ENCODE results near the gene PWWP2B. TPM values are rescaled to one million over a fixed set of nuclear protein-coding genes. Genes with fewer than 3 reads are reported as not detected.

Gene PWWP2B
- total RNA-seq, 2 experiments from 2014 or later: 6.9 to 12.8 TPM

- peaks cover 9% of the 10 kb centered on the region for H3K4me1 Mint-ChIP-seq
- DNase-seq (no peak), ATAC-seq (no peak)
- H3K27me3 Mint-ChIP-seq: no peaks in the 10 kb centered on the region
- H3K4me3 Mint-ChIP-seq: no peak overlapping the region
- no peaks in the 10 kb centered on the region for H3K9me3 Mint-ChIP-seq (ENCODE audit: low read depth)
- no peaks in the 10 kb centered on the region for H3K36me3 Mint-ChIP-seq
- no peak overlapping the region for H3K27ac Mint-ChIP-seq
- CTCF ChIA-PET: interaction anchor here (0.9 kb wide), 1 partner anchor 31 kb away, joined by 3 read pairs; no protein-coding TSS in a partner anchor
These were observed 15.6 kb downstream of the PWWP2B start for GRCh38 chr10:132412316-132413192.

- no peaks in the 10 kb centered on the region for H3K27me3 Mint-ChIP-seq
- CTCF ChIA-PET: interaction anchor here (0.9 kb wide), 1 partner anchor 30 kb away, joined by 3 read pairs; no protein-coding TSS in a partner anchor
- no peaks in the 10 kb centered on the region for H3K36me3 Mint-ChIP-seq
- H3K9me3 Mint-ChIP-seq (ENCODE audit: low read depth): no peaks in the 10 kb centered on the region
- H3K4me3 Mint-ChIP-seq: no peak overlapping the region
- DNase-seq (no peak), ATAC-seq (no peak)
- H3K27ac Mint-ChIP-seq: no peak overlapping the region
- H3K4me1 Mint-ChIP-seq: peaks cover 2% of the 10 kb centered on the region
These were observed 16.5 kb downstream of the PWWP2B start for GRCh38 chr10:132413226-132414205.

GRCh38 chr10:132414402-132415016 lies 17.5 kb downstream of the PWWP2B start:
- H3K4me1 Mint-ChIP-seq: no peaks in the 10 kb centered on the region
- CTCF ChIA-PET: no interaction called here
- no peaks in the 10 kb centered on the region for H3K9me3 Mint-ChIP-seq (ENCODE audit: low read depth)
- H3K27ac Mint-ChIP-seq: no peak overlapping the region
- ATAC-seq: no peak
- no peaks in the 10 kb centered on the region for H3K36me3 Mint-ChIP-seq
- no peak for DNase-seq
- no peaks in the 10 kb centered on the region for H3K27me3 Mint-ChIP-seq
- no peak overlapping the region for H3K4me3 Mint-ChIP-seq

- H3K4me1 Mint-ChIP-seq: peaks cover under 1% of the 10 kb centered on the region
- H3K27me3 Mint-ChIP-seq: no peaks in the 10 kb centered on the region
- H3K27ac Mint-ChIP-seq: no peak overlapping the region
- no peak for ATAC-seq
- no peaks in the 10 kb centered on the region for H3K9me3 Mint-ChIP-seq (ENCODE audit: low read depth)
- no peak for DNase-seq
- no peaks in the 10 kb centered on the region for H3K36me3 Mint-ChIP-seq
- CTCF ChIA-PET: no interaction called here
- H3K4me3 Mint-ChIP-seq: no peak overlapping the region
These were observed 18.3 kb downstream of the PWWP2B start for GRCh38 chr10:132415255-132415654.

- H3K9me3 Mint-ChIP-seq (ENCODE audit: low read depth): no peaks in the 10 kb centered on the region
- CTCF ChIA-PET: no interaction called here
- no peak for ATAC-seq
- H3K4me1 Mint-ChIP-seq: peaks cover 5% of the 10 kb centered on the region
- H3K27ac Mint-ChIP-seq: no peak overlapping the region
- H3K27me3 Mint-ChIP-seq: no peaks in the 10 kb centered on the region
- DNase-seq: no peak
- no peaks in the 10 kb centered on the region for H3K36me3 Mint-ChIP-seq
- no peak overlapping the region for H3K4me3 Mint-ChIP-seq
These were observed 19.0 kb downstream of the PWWP2B start for GRCh38 chr10:132415956-132416355.

- ATAC-seq (no peak), DNase-seq (no peak)
- Mint-ChIP-seq H3K27ac (no peak overlapping the region), H3K9me3 (ENCODE audit: low read depth) (no peaks in the 10 kb centered on the region), H3K4me3 (no peak overlapping the region), H3K27me3 (no peaks in the 10 kb centered on the region), H3K4me1 (peaks cover 8% of the 10 kb centered on the region), H3K36me3 (no peaks in the 10 kb centered on the region)
- CTCF ChIA-PET: no interaction called here
These were observed 19.7 kb downstream of the PWWP2B start for GRCh38 chr10:132416566-132417256.

- Mint-ChIP-seq H3K4me1 (peaks cover 13% of the 10 kb centered on the region), H3K9me3 (ENCODE audit: low read depth) (no peaks in the 10 kb centered on the region), H3K27ac (no peak overlapping the region), H3K4me3 (no peak overlapping the region), H3K36me3 (no peaks in the 10 kb centered on the region), H3K27me3 (no peaks in the 10 kb centered on the region)
- CTCF ChIA-PET: no interaction called here
- DNase-seq (no peak), ATAC-seq (no peak)
These were observed 20.4 kb downstream of the PWWP2B start for GRCh38 chr10:132417257-132417910.

GRCh38 chr10:132417957-132418441 lies 21.0 kb downstream of the PWWP2B start:
- Mint-ChIP-seq H3K4me3 (no peak overlapping the region), H3K27me3 (no peaks in the 10 kb centered on the region), H3K9me3 (ENCODE audit: low read depth) (no peaks in the 10 kb centered on the region), H3K4me1 (peaks cover 15% of the 10 kb centered on the region), H3K36me3 (no peaks in the 10 kb centered on the region), H3K27ac (no peak overlapping the region)
- no peak for ATAC-seq
- CTCF ChIA-PET: no interaction called here
- DNase-seq: no peak

- Mint-ChIP-seq H3K4me1 (peaks cover 15% of the 10 kb centered on the region), H3K36me3 (no peaks in the 10 kb centered on the region)
- CTCF ChIA-PET: no interaction called here
These were observed 21.8 kb downstream of the PWWP2B start for GRCh38 chr10:132418527-132419416.

GRCh38 chr10:132419538-132420468 lies 22.8 kb downstream of the PWWP2B start:
- no peak overlapping the region for H3K4me3 Mint-ChIP-seq
- H3K27me3 Mint-ChIP-seq: no peaks in the 10 kb centered on the region
- no peaks in the 10 kb centered on the region for H3K36me3 Mint-ChIP-seq
- no peak for DNase-seq
- CTCF ChIA-PET: interaction anchor here (0.5 kb wide), 1 partner anchor 17 kb away, joined by 4 read pairs; no protein-coding TSS in a partner anchor
- no peaks in the 10 kb centered on the region for H3K9me3 Mint-ChIP-seq (ENCODE audit: low read depth)
- peaks cover 15% of the 10 kb centered on the region for H3K4me1 Mint-ChIP-seq
- ATAC-seq: no peak
- no peak overlapping the region for H3K27ac Mint-ChIP-seq

More at GRCh38 chr10:132418527-132419416, 21.8 kb downstream of the PWWP2B start:
- Mint-ChIP-seq H3K27me3 (no peaks in the 10 kb centered on the region), H3K4me3 (no peak overlapping the region), H3K27ac (no peak overlapping the region), H3K9me3 (ENCODE audit: low read depth) (no peaks in the 10 kb centered on the region)
- DNase-seq: no peak
- ATAC-seq: no peak

Data from activated CD8-positive, alpha-beta memory T cell treated with anti-CD3 and anti-CD28 coated beads, Interleukin-2, amount 10 ng/mL, durations not matched to agents 7 days and 5 days (primary cell).